ENCODE results near the gene CCDC141.

DNA sequence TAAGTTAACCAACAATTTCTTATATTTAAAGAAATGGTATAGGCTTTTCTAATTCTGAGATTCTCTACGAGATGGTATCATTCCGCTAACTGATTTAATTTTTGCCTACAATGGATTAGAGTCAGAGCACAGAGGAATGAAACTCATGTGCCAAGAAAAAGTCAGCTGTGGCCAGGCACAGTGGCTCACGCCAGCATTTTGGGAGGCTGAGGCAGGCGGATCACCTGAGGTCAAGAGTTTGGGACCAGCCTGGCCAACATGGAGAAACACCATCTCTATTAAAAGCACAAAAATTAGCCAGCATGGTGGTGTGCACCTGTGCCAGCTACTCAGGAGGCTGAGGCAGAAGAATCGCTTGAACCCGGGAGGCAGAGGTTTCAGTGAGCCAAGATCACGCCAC, 225.8 kb downstream of the CCDC141 start:
- no peak for TF ChIP-seq CTCF (IDR thresholded peaks at IDR 0.05)
- TF ChIP-seq POLR2AphosphoS5 (IDR thresholded peaks at IDR 0.05), result no peak
- TF ChIP-seq POLR2A (IDR thresholded peaks at IDR 0.05), result no peak

Measured in breast epithelium (tissue), 3 donors.